ENCODE data around the gene PSME2.

- TF ChIP-seq POLR2A (IDR thresholded peaks at IDR 0.05; ENCODE audit: low read length) (peak; percentile 83), GATA1 (IDR thresholded peaks at IDR 0.05; ENCODE audit: low read depth, low read length) (no peak)
Measured at GRCh38 chr14:24114532-24115421, 31.6 kb downstream of the PSME2 start, which contains the start of the genes DCAF11 and NRL.
